ENCODE measurements around the gene TRAPPC10.

The TRAPPC10 gene

DNA sequence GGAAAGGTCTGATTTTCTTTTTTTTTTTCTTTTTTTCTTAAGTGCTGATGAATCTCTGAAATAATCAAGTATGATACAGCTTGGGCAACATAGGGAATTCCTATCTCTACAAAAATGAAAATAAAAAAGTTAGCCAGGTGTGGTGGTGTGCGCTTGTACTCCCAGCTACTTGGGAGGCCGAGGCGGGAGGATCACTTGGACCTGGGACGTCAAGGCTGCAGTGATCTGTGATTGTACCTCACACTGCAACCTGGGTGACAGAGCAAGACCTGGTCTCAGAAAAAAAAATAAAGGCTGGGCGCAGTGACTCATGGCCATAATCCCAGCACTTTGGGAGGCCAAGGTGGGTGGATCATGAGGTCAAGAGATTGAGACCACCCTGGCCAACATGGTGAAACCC, 6.0 kb downstream of the TRAPPC10 start:
- DNase-seq (ENCODE audit: low spot score), result no peak
- no peak overlapping the region for H3K27ac ChIP-seq (replicated peaks; ENCODE audit: low read length)
- H3K9me3 ChIP-seq (replicated peaks in 1 of 2; ENCODE audit: control insufficient read depth in 2 of 2, insufficient read depth in 1 of 2, low read depth in 1 of 2, low read length in 2 of 2), result no peaks in the 10 kb centered on the region
- no peak overlapping the region for H3K18ac ChIP-seq (ENCODE audit: low read length)
- no peak overlapping the region for H3K4me2 ChIP-seq (ENCODE audit: insufficient read depth, low read length, poor library complexity, severe bottlenecking)
- no peaks in the 10 kb centered on the region for H3K79me1 ChIP-seq (ENCODE audit: low read depth, low read length)
- no peak overlapping the region for H2AFZ ChIP-seq (ENCODE audit: low read length)
- no peak overlapping the region for H2BK120ac ChIP-seq (ENCODE audit: low read depth, low read length)
- H2AK5ac ChIP-seq (ENCODE audit: low read depth, low read length), result no peak overlapping the region
- no peak overlapping the region for H2BK12ac ChIP-seq (ENCODE audit: low read length)
- no peak overlapping the region for H3K14ac ChIP-seq (ENCODE audit: low read length)
- H2BK5ac ChIP-seq (ENCODE audit: low read length), result no peak overlapping the region
- H3K9ac ChIP-seq (ENCODE audit: low read depth, low read length, poor library complexity), result no peak overlapping the region
- WGBS, 2 donors (ENCODE audit: extremely low coverage in 2 of 2, insufficient read length in 2 of 2, insufficient replicate concordance in 1 of 2), result no CpG with 5 or more reads among the region's 5 CpGs
- H4K91ac ChIP-seq (ENCODE audit: low read depth, low read length, poor library complexity), result no peak overlapping the region
- no peak overlapping the region for H4K8ac ChIP-seq (ENCODE audit: low read depth, low read length)
- H3K4me3 ChIP-seq (ENCODE audit: low read length in 2 of 2), result no peak overlapping the region
- H3K4ac ChIP-seq (ENCODE audit: low read length), result no peak overlapping the region
- H3K36me3 ChIP-seq (replicated peaks in 1 of 2; ENCODE audit: control insufficient read depth in 2 of 2, insufficient read depth in 2 of 2, low read length in 2 of 2), result peaks cover 0 to 8% of the 10 kb centered on the region in 2 donors
- H3K23ac ChIP-seq (ENCODE audit: low read depth, low read length, poor library complexity), result no peak overlapping the region
- peaks cover 3 to 7% of the 10 kb centered on the region in 2 donors for H3K4me1 ChIP-seq (ENCODE audit: control insufficient read depth in 2 of 2, insufficient read depth in 1 of 2, low read depth in 1 of 2, low read length in 2 of 2)
- H2BK15ac ChIP-seq (ENCODE audit: low read length), result no peak overlapping the region
- H3K27me3 ChIP-seq (ENCODE audit: control insufficient read depth in 3 of 3, insufficient read depth in 3 of 3, low read depth in 1 of 3, low read length in 3 of 3), result no peaks in the 10 kb centered on the region

DNA sequence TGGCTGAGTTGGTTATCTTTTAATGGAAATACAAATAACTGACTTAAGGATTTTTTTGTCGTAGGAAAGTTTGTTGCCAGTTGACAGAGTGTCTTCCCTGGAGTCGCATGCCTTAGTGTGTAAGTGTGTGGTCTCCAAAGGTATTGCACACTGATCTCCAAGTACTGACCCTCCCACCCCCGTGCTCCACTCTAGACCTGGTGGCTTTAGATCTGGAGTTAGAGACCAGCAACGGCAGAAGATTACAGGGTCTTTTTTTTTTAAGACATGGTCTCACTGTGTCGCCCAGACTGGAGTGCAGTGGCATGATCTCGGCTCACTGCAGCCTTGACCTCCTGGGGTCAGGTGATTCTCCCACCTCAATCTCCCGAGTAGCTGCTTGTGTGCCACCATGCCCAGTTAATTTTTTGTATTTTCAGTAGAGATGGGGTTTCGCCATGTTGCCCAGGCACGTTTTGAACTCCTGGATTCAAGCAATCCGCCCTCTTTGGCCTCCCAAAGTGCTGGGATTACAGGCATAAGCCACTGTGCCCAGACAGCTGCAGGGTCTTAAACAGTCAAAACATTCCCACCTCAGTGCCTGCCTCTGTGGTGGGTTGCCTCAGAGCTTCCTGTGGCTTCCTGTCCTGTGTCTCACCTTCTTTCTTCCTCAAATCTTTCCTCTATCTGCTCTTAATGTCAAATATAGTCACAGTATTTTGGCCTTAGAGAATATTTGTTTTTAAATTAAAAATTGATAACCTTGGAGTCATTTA, 6.9 kb downstream of the TRAPPC10 start:
- Histone ChIP-seq H2BK15ac (ENCODE audit: low read length) (no peak overlapping the region), H2AFZ (ENCODE audit: low read length) (no peak overlapping the region), H3K9me3 (replicated peaks in 1 of 2; ENCODE audit: control insufficient read depth in 2 of 2, insufficient read depth in 1 of 2, low read depth in 1 of 2, low read length in 2 of 2) (no peaks in the 10 kb centered on the region), H2BK12ac (ENCODE audit: low read length) (no peak overlapping the region), H3K4me1 (ENCODE audit: control insufficient read depth in 2 of 2, insufficient read depth in 1 of 2, low read depth in 1 of 2, low read length in 2 of 2) (peaks cover 0 to 3% of the 10 kb centered on the region in 2 donors), H3K23ac (ENCODE audit: low read depth, low read length, poor library complexity) (no peak overlapping the region), H3K27me3 (ENCODE audit: control insufficient read depth in 3 of 3, insufficient read depth in 3 of 3, low read depth in 1 of 3, low read length in 3 of 3) (no peaks in the 10 kb centered on the region), H3K18ac (ENCODE audit: low read length) (no peak overlapping the region), H3K4me3 (ENCODE audit: low read length in 2 of 2) (no peak overlapping the region), H3K14ac (ENCODE audit: low read length) (no peak overlapping the region), H3K79me1 (ENCODE audit: low read depth, low read length) (no peaks in the 10 kb centered on the region), H3K36me3 (replicated peaks in 1 of 2; ENCODE audit: control insufficient read depth in 2 of 2, insufficient read depth in 2 of 2, low read length in 2 of 2) (peaks cover 0 to 8% of the 10 kb centered on the region in 2 donors), H3K4ac (ENCODE audit: low read length) (no peak overlapping the region), H2BK5ac (ENCODE audit: low read length) (no peak overlapping the region), H4K8ac (ENCODE audit: low read depth, low read length) (no peak overlapping the region), H3K9ac (ENCODE audit: low read depth, low read length, poor library complexity) (no peak overlapping the region), H3K27ac (replicated peaks; ENCODE audit: low read length) (no peak overlapping the region), H2AK5ac (ENCODE audit: low read depth, low read length) (no peak overlapping the region), H2BK120ac (ENCODE audit: low read depth, low read length) (no peak overlapping the region), H4K91ac (ENCODE audit: low read depth, low read length, poor library complexity) (no peak overlapping the region), H3K4me2 (ENCODE audit: insufficient read depth, low read length, poor library complexity, severe bottlenecking) (no peak overlapping the region)
- no CpG with 5 or more reads among the region's 10 CpGs for WGBS, 2 donors (ENCODE audit: extremely low coverage in 2 of 2, insufficient read length in 2 of 2, insufficient replicate concordance in 1 of 2)
- DNase-seq (ENCODE audit: low spot score), result no peak

DNA sequence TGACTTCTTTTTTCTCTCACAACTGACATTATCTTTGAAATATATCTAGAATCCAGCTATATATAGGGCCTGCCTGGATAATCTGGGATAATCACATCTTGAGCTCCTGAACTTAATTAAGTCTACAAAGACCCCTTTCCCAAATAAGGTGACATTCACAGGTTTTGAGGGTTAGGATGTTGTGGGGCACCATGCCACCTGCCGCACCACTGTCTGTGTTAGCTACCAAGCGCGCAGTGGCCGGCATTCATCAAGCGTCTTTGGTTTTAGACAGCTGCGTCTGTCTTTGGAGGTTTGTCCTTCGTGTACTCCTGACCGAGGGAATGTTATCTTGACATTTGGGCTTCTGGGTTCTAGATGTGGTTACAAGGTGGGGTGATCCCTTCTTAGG, 7.5 kb downstream of the TRAPPC10 start:
- Histone ChIP-seq H3K14ac (ENCODE audit: low read length) (no peak overlapping the region), H2AFZ (ENCODE audit: low read length) (no peak overlapping the region), H3K27ac (replicated peaks; ENCODE audit: low read length) (no peak overlapping the region), H2AK5ac (ENCODE audit: low read depth, low read length) (no peak overlapping the region), H4K91ac (ENCODE audit: low read depth, low read length, poor library complexity) (no peak overlapping the region), H2BK120ac (ENCODE audit: low read depth, low read length) (no peak overlapping the region), H3K18ac (ENCODE audit: low read length) (no peak overlapping the region), H2BK12ac (ENCODE audit: low read length) (no peak overlapping the region), H3K79me1 (ENCODE audit: low read depth, low read length) (no peaks in the 10 kb centered on the region), H3K4me3 (ENCODE audit: low read length in 2 of 2) (no peak overlapping the region), H3K23ac (ENCODE audit: low read depth, low read length, poor library complexity) (no peak overlapping the region), H3K4ac (ENCODE audit: low read length) (no peak overlapping the region), H4K8ac (ENCODE audit: low read depth, low read length) (no peak overlapping the region), H3K4me2 (ENCODE audit: insufficient read depth, low read length, poor library complexity, severe bottlenecking) (no peak overlapping the region), H3K27me3 (ENCODE audit: control insufficient read depth in 3 of 3, insufficient read depth in 3 of 3, low read depth in 1 of 3, low read length in 3 of 3) (no peaks in the 10 kb centered on the region), H3K9me3 (replicated peaks in 1 of 2; ENCODE audit: control insufficient read depth in 2 of 2, insufficient read depth in 1 of 2, low read depth in 1 of 2, low read length in 2 of 2) (no peaks in the 10 kb centered on the region), H3K36me3 (replicated peaks in 1 of 2; ENCODE audit: control insufficient read depth in 2 of 2, insufficient read depth in 2 of 2, low read length in 2 of 2) (peaks cover 0 to 8% of the 10 kb centered on the region in 2 donors), H3K4me1 (ENCODE audit: control insufficient read depth in 2 of 2, insufficient read depth in 1 of 2, low read depth in 1 of 2, low read length in 2 of 2) (peaks cover 0 to 3% of the 10 kb centered on the region in 2 donors), H3K9ac (ENCODE audit: low read depth, low read length, poor library complexity) (no peak overlapping the region), H2BK5ac (ENCODE audit: low read length) (no peak overlapping the region), H2BK15ac (ENCODE audit: low read length) (no peak overlapping the region)
- no CpG with 5 or more reads among the region's 8 CpGs for WGBS, 2 donors (ENCODE audit: extremely low coverage in 2 of 2, insufficient read length in 2 of 2, insufficient replicate concordance in 1 of 2)
- DNase-seq (ENCODE audit: low spot score), result no peak

DNA sequence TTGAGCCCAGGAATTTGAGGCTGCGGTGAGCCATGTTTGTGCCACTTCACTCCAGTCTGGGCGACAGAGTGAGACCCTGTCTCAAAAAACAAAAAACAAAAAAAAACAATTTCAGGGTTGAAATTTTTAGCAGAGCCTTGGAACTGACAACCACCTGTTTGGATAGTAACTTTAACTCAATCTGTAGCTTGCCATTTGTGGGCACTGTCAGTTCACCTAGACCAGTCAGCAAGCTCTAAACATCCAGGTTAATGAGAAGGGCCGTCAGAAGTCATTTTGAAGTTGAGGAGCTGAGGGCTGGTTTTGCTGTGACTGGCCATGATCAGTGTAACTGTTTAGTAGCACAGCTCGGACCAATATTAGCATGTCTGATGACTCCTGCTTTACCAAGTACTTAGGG, 8.4 kb downstream of the TRAPPC10 start:
- Histone ChIP-seq H3K9ac (ENCODE audit: low read depth, low read length, poor library complexity) (no peak overlapping the region), H2BK5ac (ENCODE audit: low read length) (no peak overlapping the region), H3K4me2 (ENCODE audit: insufficient read depth, low read length, poor library complexity, severe bottlenecking) (no peak overlapping the region), H3K14ac (ENCODE audit: low read length) (no peak overlapping the region), H2BK12ac (ENCODE audit: low read length) (no peak overlapping the region), H3K4ac (ENCODE audit: low read length) (no peak overlapping the region), H4K8ac (ENCODE audit: low read depth, low read length) (no peak overlapping the region), H3K4me1 (ENCODE audit: control insufficient read depth in 2 of 2, insufficient read depth in 1 of 2, low read depth in 1 of 2, low read length in 2 of 2) (peaks cover 4 to 9% of the 10 kb centered on the region in 2 donors), H3K27me3 (ENCODE audit: control insufficient read depth in 3 of 3, insufficient read depth in 3 of 3, low read depth in 1 of 3, low read length in 3 of 3) (no peaks in the 10 kb centered on the region), H3K18ac (ENCODE audit: low read length) (no peak overlapping the region), H3K79me1 (ENCODE audit: low read depth, low read length) (peaks cover 5% of the 10 kb centered on the region), H4K91ac (ENCODE audit: low read depth, low read length, poor library complexity) (no peak overlapping the region), H2BK120ac (ENCODE audit: low read depth, low read length) (no peak overlapping the region), H3K4me3 (ENCODE audit: low read length in 2 of 2) (no peak overlapping the region), H3K9me3 (replicated peaks in 1 of 2; ENCODE audit: control insufficient read depth in 2 of 2, insufficient read depth in 1 of 2, low read depth in 1 of 2, low read length in 2 of 2) (no peaks in the 10 kb centered on the region), H3K36me3 (replicated peaks in 1 of 2; ENCODE audit: control insufficient read depth in 2 of 2, insufficient read depth in 2 of 2, low read length in 2 of 2) (peaks cover 0 to 8% of the 10 kb centered on the region in 2 donors), H3K27ac (replicated peaks; ENCODE audit: low read length) (no peak overlapping the region), H3K23ac (ENCODE audit: low read depth, low read length, poor library complexity) (no peak overlapping the region), H2BK15ac (ENCODE audit: low read length) (no peak overlapping the region), H2AFZ (ENCODE audit: low read length) (no peak overlapping the region), H2AK5ac (ENCODE audit: low read depth, low read length) (no peak overlapping the region)
- no peak for DNase-seq (ENCODE audit: low spot score)
- no CpG with 5 or more reads among the region's 4 CpGs for WGBS, 2 donors (ENCODE audit: extremely low coverage in 2 of 2, insufficient read length in 2 of 2, insufficient replicate concordance in 1 of 2)
